GM23248 (cell line): ENCODE measurements around the gene CKAP5. TPM values are rescaled to one million over a fixed set of nuclear protein-coding genes. Genes with fewer than 3 reads are reported as not detected.

ENCODE experiments used
- DNase-seq: peaks from one replicate; pipeline ENCODE4 v3.0.0-alpha.2; 2015
- H2AFZ ChIP-seq: fragments of 200-600 bp; sonication (generic); 2 replicates; pipeline ENCODE4 v1.6.1; 2016; ENCODE audit warnings: antibody characterized with exemption
- H3F3A ChIP-seq: fragments of 200-600 bp; sonication (generic); 2 replicates; pipeline ENCODE4 v1.6.1; 2016; ENCODE audit warnings: mild to moderate bottlenecking, antibody characterized with exemption, mixed run types; ENCODE audit not compliant: insufficient read depth
- H3K27ac ChIP-seq: fragments of 200-600 bp; sonication (generic); 2 replicates; pipeline ENCODE4 v1.5.1; 2016; ENCODE audit warnings: mild to moderate bottlenecking
- H3K27me3 ChIP-seq: fragments of 200-600 bp; sonication (generic); replicated peaks from 2 replicates; pipeline ENCODE4 v1.6.1; 2016; ENCODE audit warnings: mild to moderate bottlenecking; ENCODE audit not compliant: insufficient read depth
- H3K36me3 ChIP-seq: fragments of 200-600 bp; sonication (generic); 2 replicates; pipeline ENCODE4 v1.6.1; 2016; ENCODE audit warnings: low read depth, mild to moderate bottlenecking
- H3K4me1 ChIP-seq: fragments of 200-600 bp; sonication (generic); 2 replicates; pipeline ENCODE4 v1.6.1; 2016; ENCODE audit warnings: mild to moderate bottlenecking; ENCODE audit not compliant: insufficient read depth
- H3K4me2 ChIP-seq: fragments of 200-600 bp; sonication (generic); one replicate; pipeline ENCODE4 v1.6.1; 2016; ENCODE audit warnings: mild to moderate bottlenecking; ENCODE audit not compliant: unreplicated experiment
- H3K4me3 ChIP-seq: fragments of 200-600 bp; sonication (generic); 2 replicates; pipeline ENCODE4 v1.5.1; 2016; ENCODE audit warnings: mild to moderate bottlenecking
- H3K79me2 ChIP-seq: fragments of 200-600 bp; sonication (generic); 2 replicates; pipeline ENCODE4 v1.6.1; 2016; ENCODE audit warnings: mild to moderate bottlenecking; ENCODE audit not compliant: insufficient read depth
- H3K9ac ChIP-seq: fragments of 200-600 bp; sonication (generic); 2 replicates; pipeline ENCODE4 v1.6.1; 2016; ENCODE audit warnings: mild to moderate bottlenecking
- H3K9me2 ChIP-seq: fragments of 200-600 bp; sonication (generic); 2 replicates; pipeline ENCODE4 v1.6.1; 2016; ENCODE audit warnings: mixed run types, mild to moderate bottlenecking, moderate library complexity; ENCODE audit not compliant: insufficient read depth
- H3K9me3 ChIP-seq: fragments of 200-600 bp; sonication (generic); one replicate; pipeline ENCODE4 v1.6.1; 2017; ENCODE audit warnings: low read depth
- H4K20me1 ChIP-seq: fragments of 200-600 bp; sonication (generic); 2 replicates; pipeline ENCODE4 v1.6.0; 2016; ENCODE audit not compliant: insufficient read depth
- EZH2 ChIP-seq: fragments of 200-600 bp; sonication (generic); IDR thresholded peaks from 2 replicates; pipeline ENCODE4 v1.6.1; 2018; ENCODE audit warnings: antibody characterized with exemption, mild to moderate bottlenecking; ENCODE audit not compliant: insufficient read depth, poor library complexity, severe bottlenecking
- EZH2phosphoT487 ChIP-seq: fragments of 200-600 bp; sonication (generic); IDR thresholded peaks from 2 replicates; pipeline ENCODE4 v1.6.1; 2018; ENCODE audit warnings: antibody characterized with exemption, moderate library complexity, mild to moderate bottlenecking, low read depth; ENCODE audit not compliant: insufficient read depth
- WGBS, 2 experiments: methylation state at CpG; one replicate each; pipeline ENCODE4 v1.1.6; 2015 to 2017; ENCODE audit warnings: low lambda C conversion rate in 2 of 2, low coverage in 1 of 2; ENCODE audit errors: missing lambda C conversion rate in 2 of 2; 5-methylcytosine and 5-hydroxymethylcytosine counted together
- in situ Hi-C: fragments of 300-500 bp; cut with MboI; formaldehyde crosslinking; loops from 2 replicates; pipeline ENCODE4 v1.15.0; 2020
- polyA plus RNA-seq: library from polyadenylated mRNA; unstranded; fragments of >200 nt; fragmentation: Nextera tagmentation; extraction: Ambion mirVana; gene quantifications from 2 replicates; pipeline ENCODE4 v1.2.1, GENCODE V29; 2016
- total RNA-seq: library from RNA; depleted of rRNA; stranded (reverse); fragments of >200 nt; shearing (Covaris generic); gene quantifications from 2 replicates; pipeline ENCODE4 v1.2.3, GENCODE V29; 2014

The CKAP5 gene
- total and polyA plus RNA-seq, 2 experiments from 2014 or later = 35.2 to 47.6 TPM

GRCh38 chr11:46729110-46730027, 116.7 kb downstream of the CKAP5 start:
- Histone ChIP-seq H3K9me2 (no peaks in the 10 kb centered on the region), H3K27me3 (no peaks in the 10 kb centered on the region), H3K9me3 (no peaks in the 10 kb centered on the region), H3K9ac (no peak overlapping the region), H3K27ac (no peak overlapping the region), H3K4me3 (no peak overlapping the region), H3K79me2 (no peaks in the 10 kb centered on the region), H3K4me1 (no peaks in the 10 kb centered on the region), H3K4me2 (no peak overlapping the region), H3F3A (no peaks in the 10 kb centered on the region), H2AFZ (no peak overlapping the region), H3K36me3 (no peaks in the 10 kb centered on the region), H4K20me1 (no peaks in the 10 kb centered on the region)
- TF ChIP-seq EZH2 = no peak
- no peak for TF ChIP-seq EZH2phosphoT487
- in situ Hi-C loops = no loop called here
- DNase-seq = no peak
- 78 to 83% methylated on average over 24 of the region's 24 CpGs for WGBS, 2 experiments

- no peak overlapping the region for H3K27ac ChIP-seq
- no peaks in the 10 kb centered on the region for H3K79me2 ChIP-seq
- no peak overlapping the region for H3K9ac ChIP-seq
- H3K4me2 ChIP-seq = no peak overlapping the region
- no peaks in the 10 kb centered on the region for H4K20me1 ChIP-seq
- in situ Hi-C loops = no loop called here
- no peaks in the 10 kb centered on the region for H3K9me2 ChIP-seq
- no peak overlapping the region for H2AFZ ChIP-seq
- TF ChIP-seq EZH2phosphoT487 (no peak), EZH2 (no peak)
- DNase-seq = no peak
- no peaks in the 10 kb centered on the region for H3K36me3 ChIP-seq
- no peak overlapping the region for H3K4me3 ChIP-seq
- H3K27me3 ChIP-seq = no peaks in the 10 kb centered on the region
- H3K4me1 ChIP-seq = no peaks in the 10 kb centered on the region
- no peaks in the 10 kb centered on the region for H3K9me3 ChIP-seq
- no peaks in the 10 kb centered on the region for H3F3A ChIP-seq
- 61 to 64% methylated on average over 9 of the region's 9 CpGs for WGBS, 2 experiments
Measured at GRCh38 chr11:46728659-46729040, 117.4 kb downstream of the CKAP5 start.

- Histone ChIP-seq H3K9me2 (no peaks in the 10 kb centered on the region), H3K27ac (no peak overlapping the region), H3K4me1 (no peaks in the 10 kb centered on the region), H4K20me1 (no peaks in the 10 kb centered on the region), H2AFZ (no peak overlapping the region), H3K36me3 (no peaks in the 10 kb centered on the region), H3K79me2 (no peaks in the 10 kb centered on the region), H3K9me3 (no peaks in the 10 kb centered on the region), H3K4me3 (no peak overlapping the region), H3F3A (no peaks in the 10 kb centered on the region), H3K27me3 (no peaks in the 10 kb centered on the region), H3K9ac (no peak overlapping the region), H3K4me2 (no peak overlapping the region)
- in situ Hi-C loops = no loop called here
- no peak for DNase-seq
- 78 to 83% methylated on average over 14 to 17 of the region's 17 CpGs for WGBS, 2 experiments
- TF ChIP-seq EZH2 (no peak), EZH2phosphoT487 (no peak)
Measured at GRCh38 chr11:46727952-46728658, 118.0 kb downstream of the CKAP5 start.

- TF ChIP-seq EZH2phosphoT487 = no peak
- no peak for TF ChIP-seq EZH2
Measured at GRCh38 chr11:46726206-46726862, 119.7 kb downstream of the CKAP5 start.

More at GRCh38 chr11:46726206-46726862, 119.7 kb downstream of the CKAP5 start:
- no peaks in the 10 kb centered on the region for H3K79me2 ChIP-seq
- in situ Hi-C loops = no loop called here
- H3K4me3 ChIP-seq = no peak overlapping the region
- H3K9me2 ChIP-seq = no peaks in the 10 kb centered on the region
- no peaks in the 10 kb centered on the region for H3K4me1 ChIP-seq
- 89 to 91% methylated on average over 25 to 26 of the region's 26 CpGs for WGBS, 2 experiments
- DNase-seq = no peak
- no peaks in the 10 kb centered on the region for H4K20me1 ChIP-seq
- no peak overlapping the region for H3K27ac ChIP-seq
- H3K9ac ChIP-seq = no peak overlapping the region
- H3K4me2 ChIP-seq = no peak overlapping the region
- no peaks in the 10 kb centered on the region for H3K27me3 ChIP-seq
- no peaks in the 10 kb centered on the region for H3K36me3 ChIP-seq
- no peak overlapping the region for H2AFZ ChIP-seq
- no peaks in the 10 kb centered on the region for H3K9me3 ChIP-seq
- no peaks in the 10 kb centered on the region for H3F3A ChIP-seq
